HG03196 (cell line): ENCODE results near the gene TOM1L2.

ENCODE experiments used
- ATAC-seq: cut with Tn5 transposase; IDR thresholded peaks from one replicate; pipeline ENCODE4 v1.9.1; 2021; ENCODE audit not compliant: unreplicated experiment

Gene TOM1L2

DNA sequence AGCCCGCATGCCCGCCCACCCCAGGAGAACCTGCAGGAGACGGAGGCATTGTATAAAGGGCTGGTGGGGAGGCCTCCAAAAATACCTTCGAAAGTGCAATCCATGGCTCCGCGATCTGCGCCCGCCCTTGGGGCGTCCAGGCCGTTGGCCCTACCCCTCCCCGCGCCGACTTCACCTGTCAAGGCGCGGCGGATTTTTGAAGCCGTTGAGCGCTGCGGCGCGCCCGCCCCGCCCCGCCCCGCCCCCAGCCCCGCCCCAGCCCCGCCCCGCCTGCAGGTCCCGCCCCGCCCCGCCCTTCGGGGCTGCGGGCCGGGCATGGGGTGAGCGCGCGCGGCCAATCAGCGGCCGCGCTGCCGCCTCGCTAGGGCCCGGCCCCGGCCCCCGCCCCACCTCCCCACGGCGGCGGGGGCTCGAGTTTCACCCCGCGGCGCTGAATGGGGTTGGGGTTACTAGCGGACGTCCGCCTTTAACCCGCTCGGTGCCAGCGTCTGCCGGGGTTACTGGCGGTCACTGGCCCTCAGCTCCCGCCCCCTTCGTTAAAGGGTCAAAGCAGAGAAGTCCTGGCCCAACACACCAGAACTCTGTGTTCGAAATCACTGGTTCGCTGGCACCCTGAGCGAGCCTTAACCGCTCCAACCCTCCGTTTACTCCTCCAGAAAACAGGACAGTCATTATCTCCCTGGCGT, 148.6 kb downstream of the TOM1L2 start:
- ATAC-seq = peak; percentile 45

DNA sequence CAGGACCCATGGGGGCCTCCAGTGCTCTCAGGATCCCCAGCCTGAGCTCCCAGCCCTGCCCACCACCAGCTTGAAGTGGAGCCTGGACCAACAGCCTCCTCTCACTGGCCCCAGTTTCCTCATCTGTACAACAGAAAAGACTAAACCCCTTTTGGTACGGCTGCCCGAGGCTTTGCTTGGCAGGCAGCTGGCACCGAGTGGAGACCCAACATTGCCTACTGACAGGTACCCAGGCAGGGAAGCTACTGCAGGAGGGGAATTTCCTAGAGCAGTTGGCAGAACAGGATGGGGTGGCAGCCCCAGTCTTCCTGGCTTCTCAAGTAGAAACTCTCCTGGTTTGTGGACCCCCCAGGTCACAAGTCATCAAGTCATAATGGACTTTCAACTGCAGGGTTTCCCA, 149.6 kb downstream of the TOM1L2 start:
- no peak for ATAC-seq

GRCh38 chr17:17822189-17822588, 150.0 kb downstream of the TOM1L2 start:
- ATAC-seq = no peak

- no peak for ATAC-seq
Observed at GRCh38 chr17:17820463-17821158, 151.6 kb downstream of the TOM1L2 start.

DNA sequence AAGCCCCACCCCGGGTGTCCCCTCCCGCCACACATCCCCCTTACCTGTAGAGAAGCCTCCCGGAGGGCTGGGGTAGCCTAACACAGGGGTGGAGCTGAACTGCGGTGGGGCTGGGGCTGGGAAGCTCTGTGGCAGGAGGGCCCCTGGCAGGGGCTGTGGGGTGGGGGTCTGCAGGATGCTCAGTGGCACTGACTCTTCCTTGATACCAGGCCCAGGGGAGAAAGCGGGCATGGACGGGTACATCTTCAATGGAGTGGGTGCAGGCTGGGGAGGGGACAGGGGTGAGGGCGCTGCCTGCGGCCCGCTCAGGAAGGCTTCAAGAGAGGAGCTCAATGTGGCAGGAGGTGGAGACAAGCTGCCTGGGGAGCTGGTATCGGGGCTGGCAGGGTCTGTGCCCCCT, 152.2 kb downstream of the TOM1L2 start:
- ATAC-seq = no peak

- ATAC-seq = peak; percentile 47
Observed at GRCh38 chr17:17819561-17819995, 152.6 kb downstream of the TOM1L2 start.

DNA sequence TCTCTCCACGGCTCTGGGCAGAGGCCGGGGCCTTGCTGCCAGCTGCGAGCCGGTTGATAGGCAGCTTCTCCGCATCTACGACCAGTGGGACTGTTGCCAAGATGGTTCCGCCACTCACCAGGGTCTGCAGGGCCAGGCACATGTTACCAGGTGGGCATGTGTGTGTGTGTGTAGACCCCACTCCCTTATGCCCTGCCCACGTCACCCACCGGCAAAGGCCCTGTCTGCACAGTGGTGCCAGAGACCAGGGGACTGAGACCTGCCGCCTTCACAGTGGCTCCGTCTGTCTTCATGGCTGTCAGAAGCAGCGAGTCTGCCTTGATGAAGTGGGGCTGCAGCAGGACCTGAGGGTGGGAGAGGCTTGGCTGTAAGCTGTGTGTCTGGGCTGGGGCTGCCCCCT, 153.1 kb downstream of the TOM1L2 start:
- no peak for ATAC-seq

DNA sequence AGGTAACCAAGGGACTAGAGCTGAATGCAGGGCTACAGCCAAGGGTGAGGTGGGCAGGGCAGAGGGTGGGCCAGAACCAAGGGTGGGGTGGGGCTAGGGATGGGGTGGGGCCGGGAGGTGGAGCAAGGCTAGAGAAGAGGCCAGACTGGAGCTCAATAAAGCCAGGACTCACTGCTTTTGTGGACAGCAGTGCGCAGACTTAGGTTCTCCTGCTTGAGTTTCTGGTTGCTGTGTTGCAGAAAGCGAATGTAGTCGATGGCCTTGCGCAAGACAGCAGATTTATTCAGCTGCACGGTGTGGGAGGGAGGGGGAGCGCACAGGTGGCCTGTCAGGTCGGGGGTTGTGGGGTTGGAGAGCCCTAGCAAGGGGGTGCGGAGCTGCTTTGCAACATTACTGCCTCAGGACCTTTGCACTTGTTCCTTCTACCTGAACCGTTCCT, 154.1 kb downstream of the TOM1L2 start:
- no peak for ATAC-seq

GRCh38 chr17:17817552-17817947, 154.7 kb downstream of the TOM1L2 start:
- ATAC-seq = no peak

DNA sequence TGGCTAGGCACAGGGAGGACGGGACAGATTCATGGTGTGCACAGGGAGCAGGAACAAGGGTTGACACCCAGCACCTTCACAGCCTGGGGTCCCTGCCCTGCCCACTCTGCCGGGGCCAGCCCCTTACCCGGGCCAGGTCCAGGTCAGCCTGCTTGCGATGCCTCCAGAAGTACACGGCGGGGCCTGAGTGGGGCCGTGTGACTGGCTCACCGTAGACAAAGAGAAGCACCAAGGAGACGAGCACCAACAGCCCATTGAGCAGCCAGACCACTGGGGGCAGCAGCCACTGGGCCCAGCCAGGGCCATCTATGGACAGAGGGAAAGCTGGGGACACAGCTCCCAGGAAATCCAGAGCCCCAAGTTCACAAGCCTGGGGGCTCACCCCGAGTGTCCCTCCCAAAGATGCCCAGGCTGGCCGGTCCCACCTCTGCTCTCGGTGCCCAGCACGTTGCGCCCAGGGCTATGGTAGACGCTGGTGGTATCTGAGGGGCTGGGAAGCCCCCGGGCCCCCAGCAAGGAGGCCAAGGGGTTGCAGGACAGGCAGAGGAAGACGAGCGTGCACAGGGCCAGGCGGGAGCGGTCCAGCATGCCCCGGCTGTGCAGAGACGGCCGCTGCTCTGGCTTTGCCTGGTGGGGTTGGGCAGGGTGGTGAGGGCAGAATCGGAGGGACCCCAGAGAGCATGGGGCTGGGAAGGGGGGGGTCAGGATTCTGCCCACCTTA, 155.2 kb downstream of the TOM1L2 start:
- no peak for ATAC-seq

- ATAC-seq = no peak
Observed at GRCh38 chr17:17816240-17816814, 155.9 kb downstream of the TOM1L2 start.

GRCh38 chr17:17815436-17816200, 156.6 kb downstream of the TOM1L2 start:
- no peak for ATAC-seq

DNA sequence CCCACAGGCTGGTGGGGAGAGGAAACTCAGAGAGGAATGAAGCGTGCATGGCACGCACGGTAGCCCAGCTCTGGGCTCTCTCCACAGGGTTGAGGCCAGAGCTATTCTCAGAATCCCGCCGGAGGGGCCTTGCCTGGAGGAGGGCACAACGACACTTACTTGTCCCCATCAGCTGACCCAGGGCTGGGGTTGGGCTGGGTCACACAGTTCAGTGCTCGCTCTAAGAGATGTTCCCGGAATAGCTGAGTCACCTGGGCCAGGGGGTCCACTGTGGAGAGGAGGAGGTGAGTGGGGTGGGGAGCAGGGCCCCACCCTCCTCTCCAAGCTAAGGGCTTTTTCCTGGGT, 157.2 kb downstream of the TOM1L2 start:
- ATAC-seq = no peak

- no peak for ATAC-seq
Observed at GRCh38 chr17:17814162-17815061, 157.8 kb downstream of the TOM1L2 start.

DNA sequence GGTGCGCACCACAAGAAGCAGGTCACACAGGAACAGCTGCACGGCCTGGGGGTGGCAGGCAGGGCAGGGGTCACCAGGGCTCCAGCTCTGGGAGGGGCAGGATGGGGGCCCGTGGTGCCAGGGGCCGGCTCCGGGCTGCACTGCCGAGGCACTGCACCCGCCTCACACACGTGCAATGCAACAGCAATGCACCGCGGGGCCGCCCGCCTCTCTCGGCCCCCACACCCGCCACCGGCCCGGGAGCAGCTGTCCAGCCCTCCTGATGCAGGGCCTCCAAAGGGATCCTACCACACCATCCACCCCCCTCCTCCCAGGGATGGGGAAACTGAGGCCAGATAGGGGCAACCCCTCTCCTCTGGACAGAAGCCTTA, 158.5 kb downstream of the TOM1L2 start:
- ATAC-seq = no peak

DNA sequence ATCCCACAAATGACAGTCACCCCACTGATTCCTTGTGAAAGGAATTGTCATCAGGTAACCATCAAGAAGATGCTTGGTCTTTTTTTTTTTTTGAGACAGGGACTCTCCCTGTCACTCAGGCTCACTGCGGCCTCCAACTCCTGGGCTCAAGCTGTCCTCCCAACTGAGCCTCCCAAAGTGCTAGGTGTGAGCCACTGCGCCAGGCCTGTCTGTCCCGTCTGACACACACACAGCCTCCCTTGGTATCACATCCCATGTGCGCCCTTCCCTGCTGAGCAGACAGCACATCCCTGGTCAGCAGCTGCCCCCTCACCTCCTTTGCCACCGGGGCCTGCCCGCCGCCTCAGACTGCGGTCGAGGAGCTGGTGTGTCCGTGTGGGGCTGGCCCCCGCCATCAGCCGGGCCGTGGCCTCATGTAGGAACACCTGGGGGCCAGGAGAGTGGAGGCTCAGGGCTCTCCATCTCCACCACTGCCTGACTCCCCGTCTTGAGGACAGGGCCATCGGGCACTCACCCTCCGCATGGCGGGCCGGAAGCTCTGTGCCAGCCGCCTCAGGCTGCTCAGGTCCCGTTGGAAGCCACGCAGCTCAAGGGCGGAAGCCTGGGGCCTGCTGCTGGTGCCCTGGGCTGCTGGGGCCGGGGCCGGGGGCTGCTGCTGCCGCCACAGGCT, 159.0 kb downstream of the TOM1L2 start:
- ATAC-seq = no peak

- ATAC-seq = no peak
Observed at GRCh38 chr17:17812211-17813054, 159.8 kb downstream of the TOM1L2 start.

DNA sequence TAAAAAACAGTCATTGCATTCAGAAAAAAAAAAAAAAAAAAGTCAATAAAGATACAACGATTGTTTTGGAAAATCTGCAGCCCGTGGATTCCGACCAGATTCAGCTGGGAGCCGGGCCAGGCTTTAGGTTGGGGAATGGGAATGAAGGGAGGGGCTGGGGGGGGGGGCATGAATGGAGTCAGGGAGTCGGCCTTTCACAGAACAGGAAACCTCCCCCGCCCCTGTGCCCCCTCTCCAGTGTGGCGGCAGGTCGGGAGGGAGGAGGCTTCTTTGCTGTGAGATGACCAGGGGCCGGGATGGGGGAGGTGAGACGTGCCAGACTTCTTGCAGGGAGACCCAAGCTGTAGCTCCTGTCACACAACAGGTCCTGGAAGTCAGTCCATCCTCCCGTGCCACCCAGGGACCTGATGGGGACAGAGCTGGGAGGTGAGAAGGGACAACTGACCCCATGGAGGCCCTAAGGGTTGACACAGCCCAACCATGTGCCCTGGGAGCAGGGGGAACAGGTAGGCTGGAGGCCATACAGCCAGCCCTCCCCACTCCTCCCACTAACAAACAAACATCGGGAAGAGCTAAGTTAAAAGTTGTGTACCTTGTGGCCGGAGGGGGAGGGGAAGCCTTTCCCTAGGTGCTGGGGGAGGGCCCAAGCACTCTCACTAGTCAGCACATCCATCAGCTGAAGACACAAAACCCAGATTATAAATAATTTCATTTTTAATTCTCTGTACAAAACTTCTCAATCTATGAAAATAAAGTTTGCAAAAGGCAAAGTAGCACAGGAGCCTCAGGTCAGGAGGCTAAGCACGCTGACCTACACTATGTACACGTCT, 160.6 kb downstream of the TOM1L2 start:
- ATAC-seq = no peak
